Measurements from ENCODE around the gene HDAC4.

Gene HDAC4

GRCh38 chr2:239130786-239131325, 270.0 kb downstream of the HDAC4 start (continued):
- TF ChIP-seq PBX3 (CRISPR knock-in tag; IDR thresholded peaks at IDR 0.05) (no peak), ZNF654 (tag by site-specific recombination; IDR thresholded peaks at IDR 0.05; ENCODE audit: low read depth) (no peak), HOXC10 (CRISPR knock-in tag; IDR thresholded peaks at IDR 0.05) (no peak), GLIS1 (tag by site-specific recombination; IDR thresholded peaks at IDR 0.05) (no peak), CTCF (tag by site-specific recombination; IDR thresholded peaks at IDR 0.05) (no peak), ZNF274 (IDR thresholded peaks at IDR 0.05; ENCODE audit: low read length) (no peak), ZNF274 (tag by site-specific recombination; IDR thresholded peaks at IDR 0.05; ENCODE audit: borderline replicate concordance) (no peak), ZNF670 (tag by site-specific recombination; IDR thresholded peaks at IDR 0.05; ENCODE audit: low read depth) (no peak)

DNA sequence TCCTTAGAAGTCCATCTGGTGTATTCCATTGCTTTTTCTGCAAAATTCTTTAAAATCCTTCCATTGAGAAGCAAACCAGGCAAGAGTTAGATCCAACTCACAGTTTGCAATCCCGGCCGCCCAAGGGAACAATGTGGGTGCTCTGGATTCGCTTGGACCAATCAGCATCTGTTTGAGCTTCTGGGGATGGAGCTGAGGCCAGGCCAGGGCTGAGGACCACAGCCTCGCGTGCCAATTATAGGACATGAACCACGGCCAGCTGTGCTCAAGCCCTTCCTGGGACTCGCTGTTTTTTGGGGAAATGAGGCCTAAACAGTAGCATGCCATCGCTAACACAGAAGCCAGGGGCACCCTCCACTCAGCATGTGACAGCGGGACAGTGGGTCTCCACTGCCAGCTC, 270.8 kb downstream of the HDAC4 start:
- H3K4me3 ChIP-seq (ENCODE audit: low read depth, low read length), result no peak overlapping the region
- no peak overlapping the region for H3K27ac ChIP-seq (ENCODE audit: extremely low read depth, low read depth, low read length)
- H3K36me3 ChIP-seq (ENCODE audit: control insufficient read depth in 2 of 2, insufficient read depth in 1 of 2, low read length in 2 of 2), result peaks cover 0 to 38% of the 10 kb centered on the region in 2 experiments; a peak in 1 of 3 replicates
- no peaks in the 10 kb centered on the region for H3K9me3 ChIP-seq (ENCODE audit: control insufficient read depth, insufficient read depth, low read depth, low read length)
- POLR2A ChIA-PET, result no interaction called here
- TF ChIP-seq ZNF596 (tag by site-specific recombination; IDR thresholded peaks at IDR 0.05) (no peak), ZNF791 (tag by site-specific recombination; IDR thresholded peaks at IDR 0.05) (no peak), YY1 (tag by site-specific recombination; IDR thresholded peaks at IDR 0.05) (no peak), ZNF785 (tag by site-specific recombination; IDR thresholded peaks at IDR 0.05) (no peak), ZNF2 (tag by site-specific recombination; IDR thresholded peaks at IDR 0.05) (no peak)
- H3K4me1 ChIP-seq (ENCODE audit: control insufficient read depth, insufficient read depth, low read length), result no peaks in the 10 kb centered on the region
- CTCF ChIA-PET, result no interaction called here

GRCh38 chr2:239129147-239129920, 271.5 kb downstream of the HDAC4 start:
- TF ChIP-seq ZNF292 (tag by site-specific recombination; IDR thresholded peaks at IDR 0.05; ENCODE audit: borderline replicate concordance, low read depth) (no peak), ZNF266 (tag by site-specific recombination; IDR thresholded peaks at IDR 0.05; ENCODE audit: low read depth) (no peak), ZNF664 (tag by site-specific recombination; IDR thresholded peaks at IDR 0.05) (no peak), ZNF324 (tag by site-specific recombination; IDR thresholded peaks at IDR 0.05) (no peak), ZNF155 (tag by site-specific recombination; IDR thresholded peaks at IDR 0.05) (no peak), ZSCAN16 (tag by site-specific recombination; IDR thresholded peaks at IDR 0.05) (no peak), REPIN1 (tag by site-specific recombination; IDR thresholded peaks at IDR 0.05; ENCODE audit: low read depth) (no peak), ZNF596 (tag by site-specific recombination; IDR thresholded peaks at IDR 0.05) (no peak), ZNF521 (tag by site-specific recombination; IDR thresholded peaks at IDR 0.05) (no peak)
- TF ChIP-seq, protein P1, sequence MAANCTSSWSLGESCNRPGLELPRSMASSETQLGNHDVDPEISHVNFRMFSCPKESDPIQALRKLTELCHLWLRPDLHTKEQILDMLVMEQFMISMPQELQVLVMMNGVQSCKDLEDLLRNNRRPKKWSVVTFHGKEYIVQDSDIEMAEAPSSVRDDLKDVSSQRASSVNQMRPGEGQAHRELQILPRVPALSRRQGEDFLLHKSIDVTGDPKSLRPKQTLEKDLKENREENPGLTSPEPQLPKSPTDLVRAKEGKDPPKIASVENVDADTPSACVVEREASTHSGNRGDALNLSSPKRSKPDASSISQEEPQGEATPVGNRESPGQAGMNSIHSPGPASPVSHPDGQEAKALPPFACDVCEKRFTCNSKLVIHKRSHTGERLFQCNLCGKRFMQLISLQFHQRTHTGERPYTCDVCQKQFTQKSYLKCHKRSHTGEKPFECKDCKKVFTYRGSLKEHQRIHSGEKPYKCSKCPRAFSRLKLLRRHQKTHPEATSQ (tag by site-specific recombination; IDR thresholded peaks at IDR 0.05), result no peak
- Histone ChIP-seq H3K27ac (ENCODE audit: extremely low read depth, low read depth, low read length) (no peak overlapping the region), H3K4me3 (ENCODE audit: low read depth, low read length) (no peak overlapping the region), H3K36me3 (ENCODE audit: control insufficient read depth in 2 of 2, insufficient read depth in 1 of 2, low read length in 2 of 2) (peaks cover 0 to 41% of the 10 kb centered on the region in 2 experiments; a peak in 1 of 3 replicates), H3K4me1 (ENCODE audit: control insufficient read depth, insufficient read depth, low read length) (no peaks in the 10 kb centered on the region), H3K9me3 (ENCODE audit: control insufficient read depth, insufficient read depth, low read depth, low read length) (no peaks in the 10 kb centered on the region)
- POLR2A ChIA-PET, result no interaction called here
- CTCF ChIA-PET, result interaction anchor here (0.6 to 0.7 kb wide), 2 partner anchors 13 to 866 kb away, joined by 3 read pairs; no protein-coding TSS in a partner anchor
